SK-N-SH (cell line): ENCODE data around the gene DCDC1. TPM values are rescaled to one million over a fixed set of nuclear protein-coding genes. Genes with fewer than 3 reads are reported as not detected.

Experiments
- CTCF ChIA-PET: fragments of 300-600, 350-600 bp; formaldehyde crosslinking; extraction: SDS; loops from one replicate; lab custom pipeline; 2021; lab: Yijun Ruan, JAX
- POLR2A ChIA-PET: fragments of 350-600 bp; sonication (Branson Sonifier 250); formaldehyde crosslinking; extraction: SDS; loops from one replicate; lab custom pipeline; 2020; ENCODE audit warnings: antibody characterized with exemption, inconsistent platforms; lab: Yijun Ruan, JAX
- DNase-seq: peaks from one replicate; pipeline ENCODE4 v3.0.0; 2012
- H2AFZ ChIP-seq: fragments of 200-600 bp; sonication (generic); 2 replicates; pipeline ENCODE4 v1.8.1; 2016; ENCODE audit warnings: antibody characterized with exemption, mild to moderate bottlenecking, low read depth
- H3F3A ChIP-seq: fragments of 200-600 bp; sonication (generic); replicated peaks from 2 replicates; pipeline ENCODE3; 2016; ENCODE audit warnings: antibody characterized with exemption, mild to moderate bottlenecking; ENCODE audit not compliant: insufficient read depth
- H3K27ac ChIP-seq, 2 experiments: fragments of 200-500 bp in 1 of 2; fragments of 200-600 bp in 1 of 2; sonication (Bioruptor generic) in 1 of 2; sonication (generic), shearing (Covaris generic) in 1 of 2; 2 replicates each; pipeline versions ENCODE4 v1.5.1 to v1.6.1; 2014 to 2016; ENCODE audit warnings: low read depth in 2 of 2, inconsistent platforms in 1 of 2, low read length in 1 of 2, mild to moderate bottlenecking in 1 of 2, mixed read lengths in 1 of 2
- H3K27me3 ChIP-seq: fragments of 200-600 bp; sonication (generic), shearing (Covaris generic); 2 replicates; pipeline ENCODE4 v1.6.1; 2016; ENCODE audit warnings: mixed run types; ENCODE audit not compliant: insufficient read depth
- H3K36me3 ChIP-seq, 2 experiments: fragments of 200-500 bp in 1 of 2; fragments of 200-600 bp in 1 of 2; sonication (Bioruptor generic) in 1 of 2; sonication (generic) in 1 of 2; replicated peaks in 1 of 2; 2 replicates each; pipeline versions ENCODE3 to v1.5.1; 2014 to 2016; ENCODE audit warnings: low read length in 1 of 2, mild to moderate bottlenecking in 1 of 2; ENCODE audit not compliant: insufficient read depth in 2 of 2, control insufficient read depth in 1 of 2
- H3K4me1 ChIP-seq, 2 experiments: fragments of 200-500 bp in 1 of 2; fragments of 200-600 bp in 1 of 2; sonication (Bioruptor generic) in 1 of 2; sonication (generic), shearing (Covaris generic) in 1 of 2; 2 replicates each; pipeline versions ENCODE4 v1.5.1 to v1.6.1; 2014 to 2016; ENCODE audit warnings: low read depth in 1 of 2, low read length in 1 of 2, mixed run types in 1 of 2; ENCODE audit not compliant: insufficient read depth in 2 of 2, control insufficient read depth in 1 of 2
- H3K4me2 ChIP-seq: fragments of 200-600 bp; sonication (generic), shearing (Covaris generic); 2 replicates; pipeline ENCODE4 v1.6.1; 2017; ENCODE audit warnings: mixed run types
- H3K4me3 ChIP-seq, 2 experiments: fragments of 200-500 bp in 1 of 2; fragments of 200-600 bp in 1 of 2; sonication (Bioruptor generic) in 1 of 2; sonication (generic), shearing (Covaris generic) in 1 of 2; 2 replicates each; pipeline versions ENCODE4 v1.5.1 to v1.8.1; 2014 to 2016; ENCODE audit warnings: low read depth in 2 of 2, inconsistent platforms in 1 of 2, low read length in 1 of 2, mild to moderate bottlenecking in 1 of 2, mixed read lengths in 1 of 2, moderate library complexity in 1 of 2
- H3K79me2 ChIP-seq: fragments of 200-600 bp; sonication (generic); 2 replicates; pipeline ENCODE4 v1.8.1; 2017; ENCODE audit warnings: mild to moderate bottlenecking; ENCODE audit not compliant: insufficient read depth
- H3K9ac ChIP-seq: fragments of 200-600 bp; sonication (generic); 2 replicates; pipeline ENCODE4 v1.6.1; 2017; ENCODE audit warnings: mixed run types
- H3K9me2 ChIP-seq: fragments of 200-600 bp; sonication (generic); 2 replicates; pipeline ENCODE4 v1.6.1; 2017; ENCODE audit warnings: mixed run types
- H3K9me3 ChIP-seq: fragments of 200-600 bp; sonication (generic); 2 replicates; pipeline ENCODE4 v1.6.1; 2017; ENCODE audit warnings: mixed run types, mild to moderate bottlenecking, moderate library complexity
- H4K20me1 ChIP-seq: fragments of 200-600 bp; sonication (generic); 2 replicates; pipeline ENCODE4 v1.6.1; 2017; ENCODE audit warnings: mild to moderate bottlenecking, mixed run types; ENCODE audit not compliant: insufficient read depth
- CHD2 ChIP-seq: fragments of 150-350 bp; IDR thresholded peaks from 2 replicates; pipeline ENCODE4 v1.6.1; 2018; ENCODE audit warnings: low read length; ENCODE audit not compliant: partially characterized antibody
- CTCF ChIP-seq: fragments of 200-600 bp; sonication (generic); IDR thresholded peaks from 2 replicates; pipeline ENCODE4 v1.6.1; 2017; ENCODE audit warnings: antibody characterized with exemption, mild to moderate bottlenecking, moderate library complexity
- EP300 ChIP-seq, 2 experiments: IDR thresholded peaks; 2 replicates each; pipeline versions ENCODE4 v1.4.0 to v1.6.1; 2012; ENCODE audit warnings: borderline replicate concordance in 1 of 2, low read depth in 1 of 2, low read length in 1 of 2
- FOSL2 ChIP-seq: IDR thresholded peaks from 2 replicates; pipeline ENCODE4 v1.4.0; 2012; ENCODE audit warnings: low read depth, mild to moderate bottlenecking, moderate library complexity, borderline replicate concordance
- FOXJ3 ChIP-seq: sonication (generic); formaldehyde crosslinking; IDR thresholded peaks from 2 replicates; pipeline ENCODE4 v1.5.1; 2020; ENCODE audit warnings: mild to moderate bottlenecking, missing genetic modification reagents
- GATA2 ChIP-seq: sonication (generic); formaldehyde crosslinking; IDR thresholded peaks from 2 replicates; pipeline ENCODE4 v1.5.0; 2020; ENCODE audit warnings: mild to moderate bottlenecking, missing genetic modification reagents
- JUND ChIP-seq: IDR thresholded peaks from 2 replicates; pipeline ENCODE4 v1.4.0; 2012
- MXI1 ChIP-seq: IDR thresholded peaks from 2 replicates; pipeline ENCODE4 v1.6.1; 2012; ENCODE audit warnings: mild to moderate bottlenecking, low read depth, low read length, improper control_type of control experiment
- PBX3 ChIP-seq: IDR thresholded peaks from 2 replicates; pipeline ENCODE4; 2012
- RAD21 ChIP-seq: IDR thresholded peaks from 2 replicates; pipeline ENCODE4 v1.6.1; 2012; ENCODE audit warnings: mild to moderate bottlenecking, low read length
- RXRA ChIP-seq: IDR thresholded peaks from 2 replicates; pipeline ENCODE4 v1.4.0; 2012; ENCODE audit warnings: low read depth, mild to moderate bottlenecking, borderline replicate concordance
- TAF1 ChIP-seq: IDR thresholded peaks from 2 replicates; pipeline ENCODE4 v1.6.1; 2012; ENCODE audit warnings: low read depth, mild to moderate bottlenecking, low read length, moderate library complexity, borderline replicate concordance
- TCF12 ChIP-seq: IDR thresholded peaks from 2 replicates; pipeline ENCODE4 v1.4.0; 2012
- USF1 ChIP-seq: IDR thresholded peaks from 2 replicates; pipeline ENCODE4 v1.4.0; 2012; ENCODE audit warnings: low read depth, borderline replicate concordance
- USF2 ChIP-seq: fragments of 150-350 bp; IDR thresholded peaks from 2 replicates; pipeline ENCODE4 v1.6.1; 2017; ENCODE audit warnings: antibody characterized with exemption, low read length, low read depth, borderline replicate concordance
- WGBS: methylation state at CpG from one replicate; pipeline ENCODE4 v1.1.6; 2017; ENCODE audit warnings: low lambda C conversion rate; 5-methylcytosine and 5-hydroxymethylcytosine counted together
- polyA plus RNA-seq, 3 experiments: library from polyadenylated mRNA; depleted of rRNA; stranded (reverse); fragments of >200 nt; gene quantifications; 2 replicates each; pipeline ENCODE4 v1.2.3, GENCODE V29; 2012

The DCDC1 gene
- polyA plus RNA-seq, 1 of the 3 experiments (the other 2 are of a cell fraction) = 0.12 TPM

GRCh38 chr11:31236143-31236542 is 133.4 kb downstream of the DCDC1 start:
- TF ChIP-seq RAD21 (peak; percentile 57), CTCF (peak; percentile 52), MXI1 (no peak)
- CTCF ChIA-PET = interaction anchor here (0.9 to 7.1 kb wide), 5 partner anchors 49 to 940 kb away, joined by 3 to 43 read pairs (median 6); no protein-coding TSS in a partner anchor
- no peaks in the 10 kb centered on the region for H3K9me3 ChIP-seq
- no peaks in the 10 kb centered on the region for H3K36me3 ChIP-seq
- POLR2A ChIA-PET = no interaction called here
- H3K4me2 ChIP-seq = no peak overlapping the region
- WGBS = 0% methylated on average over 1 of the region's 1 CpG
- no peak overlapping the region for H3K4me3 ChIP-seq
- H3K27ac ChIP-seq = no peak overlapping the region
- H3K9ac ChIP-seq = no peak overlapping the region
- no peak for DNase-seq
- H3K9me2 ChIP-seq = no peaks in the 10 kb centered on the region
- H4K20me1 ChIP-seq = no peaks in the 10 kb centered on the region
- H3K79me2 ChIP-seq = no peaks in the 10 kb centered on the region
- H3K27me3 ChIP-seq = no peaks in the 10 kb centered on the region
- H2AFZ ChIP-seq = no peak overlapping the region
- no peaks in the 10 kb centered on the region for H3F3A ChIP-seq
- peaks cover 0 to 14% of the 10 kb centered on the region in 2 experiments; a peak in 1 of 4 replicates for H3K4me1 ChIP-seq

GRCh38 chr11:31233425-31233824 is 136.1 kb downstream of the DCDC1 start:
- POLR2A ChIA-PET = no interaction called here
- Histone ChIP-seq H3K36me3 (no peaks in the 10 kb centered on the region), H3K9ac (no peak overlapping the region), H3K27ac (no peak overlapping the region), H3K9me2 (no peaks in the 10 kb centered on the region), H3K4me1 (peaks cover 0 to 9% of the 10 kb centered on the region in 2 experiments; a peak in 1 of 4 replicates), H3F3A (no peaks in the 10 kb centered on the region), H2AFZ (no peak overlapping the region), H3K4me3 (no peak overlapping the region), H4K20me1 (no peaks in the 10 kb centered on the region), H3K27me3 (no peaks in the 10 kb centered on the region), H3K79me2 (no peaks in the 10 kb centered on the region), H3K4me2 (no peak overlapping the region), H3K9me3 (no peaks in the 10 kb centered on the region)
- CTCF ChIA-PET = interaction anchor here (1.1 to 1.4 kb wide), 3 partner anchors 8 to 943 kb away, joined by 3 to 5 read pairs (median 4); no protein-coding TSS in a partner anchor
- DNase-seq = no peak
- peak; percentile 45 for TF ChIP-seq CTCF
- TF ChIP-seq CHD2 = no peak
- TF ChIP-seq GATA2 = no peak

- Histone ChIP-seq H4K20me1 (no peaks in the 10 kb centered on the region), H3K9me3 (no peaks in the 10 kb centered on the region), H3K4me3 (no peak overlapping the region), H3K36me3 (no peaks in the 10 kb centered on the region), H2AFZ (no peak overlapping the region), H3K4me2 (no peak overlapping the region), H3K79me2 (no peaks in the 10 kb centered on the region), H3F3A (no peaks in the 10 kb centered on the region), H3K9ac (no peak overlapping the region), H3K4me1 (no peaks in the 10 kb centered on the region), H3K9me2 (no peaks in the 10 kb centered on the region), H3K27ac (no peak overlapping the region), H3K27me3 (no peaks in the 10 kb centered on the region)
- WGBS = 6% methylated on average over 1 of the region's 1 CpG
- POLR2A ChIA-PET = no interaction called here
- CTCF ChIA-PET = interaction anchor here (1.3 to 2.4 kb wide), 2 partner anchors 9 to 125 kb away, joined by 3 to 7 read pairs; no protein-coding TSS in a partner anchor
- no peak for DNase-seq
- TF ChIP-seq RAD21 (no peak), PBX3 (no peak), JUND (no peak), TCF12 (no peak), USF1 (no peak), RXRA (no peak), MXI1 (no peak), EP300 (IDR thresholded peaks at IDR 0.05; ENCODE audit: borderline replicate concordance in 1 of 2, low read depth in 1 of 2, low read length in 1 of 2) (no peak), FOSL2 (no peak), USF2 (no peak), TAF1 (no peak), FOXJ3 (no peak)
These were observed 137.9 kb downstream of the DCDC1 start for GRCh38 chr11:31231601-31232000.
